Measurements from ENCODE around the gene RTCB.
"Not testable (repeated sequence)": the region's sequence is repeated elsewhere in the genome, so short reads cannot be mapped to it uniquely, and the experiment has no call there.

Gene RTCB

GRCh38 chr22:32385681-32386080 is 26.4 kb downstream of the RTCB start:
- DNase-seq: no peak

GRCh38 chr22:32380991-32381390 is 31.1 kb downstream of the RTCB start:
- no peak for DNase-seq

- no peak for DNase-seq
These were observed 33.3 kb downstream of the RTCB start for GRCh38 chr22:32378707-32379272.

- no peak for DNase-seq
These were observed 35.4 kb downstream of the RTCB start for GRCh38 chr22:32376681-32377080.

- DNase-seq: no peak
These were observed 36.2 kb downstream of the RTCB start for GRCh38 chr22:32375678-32376450.

- no peak for DNase-seq
These were observed 47.8 kb downstream of the RTCB start for GRCh38 chr22:32364210-32364609.

GRCh38 chr22:32361257-32361656 is 50.8 kb downstream of the RTCB start:
- no peak for DNase-seq

- DNase-seq: not testable (repeated sequence)
These were observed 52.0 kb downstream of the RTCB start for GRCh38 chr22:32360096-32360495.

- DNase-seq: not testable (repeated sequence)
These were observed 54.5 kb downstream of the RTCB start, which contains the start of gene RFPL3 for GRCh38 chr22:32357567-32357966. TSS of gene RFPL3 (plus strand) at chr22:32357867. CDS start at chr22:32358072, 205 bp downstream.

- no peak for DNase-seq
These were observed 56.3 kb downstream of the RTCB start for GRCh38 chr22:32355760-32356159.

- no peak for DNase-seq
These were observed 57.4 kb downstream of the RTCB start for GRCh38 chr22:32354360-32355351.

- no peak for DNase-seq
These were observed 58.2 kb downstream of the RTCB start for GRCh38 chr22:32353840-32354239.

GRCh38 chr22:32353292-32353691 is 58.8 kb downstream of the RTCB start:
- DNase-seq: no peak

GRCh38 chr22:32352681-32353080 is 59.4 kb downstream of the RTCB start:
- no peak for DNase-seq

- DNase-seq: not testable (repeated sequence)
These were observed 60.2 kb downstream of the RTCB start for GRCh38 chr22:32351875-32352274.

GRCh38 chr22:32348031-32348611 is 63.9 kb downstream of the RTCB start:
- DNase-seq: no peak

GRCh38 chr22:32343941-32344340 is 68.1 kb downstream of the RTCB start:
- DNase-seq: no peak

- no peak for DNase-seq
These were observed 69.1 kb downstream of the RTCB start for GRCh38 chr22:32342977-32343376.

GRCh38 chr22:32341122-32341740 is 70.8 kb downstream of the RTCB start:
- no peak for DNase-seq

GRCh38 chr22:32340411-32340810 is 71.6 kb downstream of the RTCB start:
- DNase-seq: no peak

GRCh38 chr22:32339190-32340012 is 72.6 kb downstream of the RTCB start:
- no peak for DNase-seq

GRCh38 chr22:32338757-32339156 is 73.3 kb downstream of the RTCB start:
- no peak for DNase-seq

All from NCI-H187 treated with DMSO at 0.1 percent for 48 hours (cell line).